AG04449 (cell line): ENCODE results near the gene FYCO1.

Experiments used
- CTCF ChIA-PET: fragments of 350-600 bp; formaldehyde crosslinking; extraction: SDS; loops from one replicate; lab custom pipeline; 2021; ENCODE audit warnings: antibody characterized with exemption; lab: Yijun Ruan, JAX
- POLR2A ChIA-PET: fragments of 400-600, 350-600 bp; formaldehyde crosslinking; extraction: SDS; loops from one replicate; lab custom pipeline; 2020; ENCODE audit warnings: antibody characterized with exemption, inconsistent platforms; lab: Yijun Ruan, JAX
- DNase-seq: peaks from one replicate; pipeline ENCODE4 v3.0.0-alpha.2; 2010; ENCODE audit warnings: low read depth, low spot score
- H3K4me3 ChIP-seq: 2 replicates; pipeline ENCODE4 v1.5.1; 2011; ENCODE audit warnings: low read depth, mild to moderate bottlenecking, control low read depth, low read length
- CTCF ChIP-seq: IDR thresholded peaks from one replicate; pipeline ENCODE4 v1.5.1; 2011; ENCODE audit warnings: mild to moderate bottlenecking, moderate library complexity, low read length, control low read depth, inconsistent platforms; ENCODE audit not compliant: insufficient read depth; ENCODE audit errors: missing control alignments

Gene FYCO1

GRCh38 chr3:45981346-45982074 is 14.1 kb downstream of the FYCO1 start:
- H3K4me3 ChIP-seq = no peak overlapping the region
- DNase-seq = no peak
- TF ChIP-seq CTCF = no peak
- CTCF ChIA-PET = interaction anchor here (0.7 to 2.4 kb wide), 7 partner anchors 9 to 103 kb away, joined by 3 to 8 read pairs (median 4); no protein-coding TSS in a partner anchor
- POLR2A ChIA-PET = no interaction called here

GRCh38 chr3:45980819-45981218 is 14.8 kb downstream of the FYCO1 start:
- no peak for TF ChIP-seq CTCF
- DNase-seq = no peak
- ChIA-PET POLR2A (interaction anchor here (0.6 kb wide), 1 partner anchor 24 kb away, joined by 3 read pairs; no protein-coding TSS in a partner anchor), CTCF (interaction anchor here (0.7 to 2.4 kb wide), 7 partner anchors 8 to 103 kb away, joined by 3 to 8 read pairs (median 4); no protein-coding TSS in a partner anchor)
- H3K4me3 ChIP-seq = no peak overlapping the region

GRCh38 chr3:45980229-45980813 is 15.3 kb downstream of the FYCO1 start:
- no peak for DNase-seq
- POLR2A ChIA-PET = interaction anchor here (0.6 kb wide), 1 partner anchor 25 kb away, joined by 3 read pairs; no protein-coding TSS in a partner anchor
- no peak for TF ChIP-seq CTCF
- CTCF ChIA-PET = interaction anchor here (0.7 to 2.4 kb wide), 7 partner anchors 8 to 104 kb away, joined by 3 to 8 read pairs (median 4); no protein-coding TSS in a partner anchor
- H3K4me3 ChIP-seq = no peak overlapping the region

GRCh38 chr3:45979378-45979777 is 16.2 kb downstream of the FYCO1 start:
- ChIA-PET CTCF (no interaction called here), POLR2A (no interaction called here)
- DNase-seq = no peak
- no peak overlapping the region for H3K4me3 ChIP-seq
- no peak for TF ChIP-seq CTCF

GRCh38 chr3:45978006-45978761 is 17.4 kb downstream of the FYCO1 start:
- TF ChIP-seq CTCF = no peak
- DNase-seq = no peak
- CTCF ChIA-PET = no interaction called here
- POLR2A ChIA-PET = no interaction called here
- H3K4me3 ChIP-seq = no peak overlapping the region
